Keratinocyte (primary cell): ENCODE measurements around the gene PRDX6. TPM values are rescaled to one million over a fixed set of nuclear protein-coding genes. Genes with fewer than 3 reads are reported as not detected.

Experiments
- DNase-seq: peaks from one replicate; pipeline ENCODE4 v3.0.0-alpha.2; 2011; ENCODE audit warnings: low read depth, missing footprints, low spot score
- FAIRE-seq: peaks from 2 replicates; lab custom pipeline; 2011; peaks lifted over from hg19 to GRCh38; lab: Jason Lieb, UNC
- H2AFZ ChIP-seq: 2 replicates; pipeline ENCODE4 v1.6.0; 2012; ENCODE audit warnings: low read length, control low read depth, inconsistent platforms; ENCODE audit not compliant: control insufficient read depth
- H3K27ac ChIP-seq: 2 replicates; pipeline ENCODE4 v1.5.1; 2011; ENCODE audit warnings: low read length; ENCODE audit not compliant: control insufficient read depth, insufficient read depth
- H3K27me3 ChIP-seq: 3 replicates; pipeline ENCODE4 v1.6.0; 2011; ENCODE audit warnings: low read length; ENCODE audit not compliant: control insufficient read depth, insufficient read depth; ENCODE audit errors: extremely low read depth
- H3K36me3 ChIP-seq, 2 experiments: 2 replicates in 1 of 2; 3 replicates in 1 of 2; pipeline ENCODE4 v1.5.1; 2011; ENCODE audit warnings: low read length in 2 of 2, mild to moderate bottlenecking in 1 of 2; ENCODE audit not compliant: control insufficient read depth in 2 of 2, insufficient read depth in 2 of 2; ENCODE audit errors: extremely low read depth in 1 of 2
- H3K4me1 ChIP-seq: 3 replicates; pipeline ENCODE4 v1.5.1; 2011; ENCODE audit warnings: low read length; ENCODE audit not compliant: control insufficient read depth, insufficient read depth; ENCODE audit errors: extremely low read depth
- H3K4me2 ChIP-seq: 3 replicates; pipeline ENCODE4 v1.6.0; 2011; ENCODE audit warnings: low read depth, low read length; ENCODE audit not compliant: control insufficient read depth, insufficient read depth; ENCODE audit errors: extremely low read depth
- H3K4me3 ChIP-seq, 3 experiments: fragments of 200-600 bp in 1 of 3; sonication (generic) in 1 of 3; 2 replicates in 2 of 3; 3 replicates in 1 of 3; pipeline ENCODE4 v1.5.1; 2011 to 2016; ENCODE audit warnings: low read length in 3 of 3, mild to moderate bottlenecking in 3 of 3, control low read depth in 2 of 3, inconsistent platforms in 1 of 3, low read depth in 1 of 3, mixed read lengths in 1 of 3, mixed run types in 1 of 3, moderate library complexity in 1 of 3; ENCODE audit not compliant: control insufficient read depth in 2 of 3, insufficient read depth in 2 of 3; ENCODE audit errors: extremely low read depth in 1 of 3
- H3K79me2 ChIP-seq: 2 replicates; pipeline ENCODE4 v1.6.0; 2012; ENCODE audit warnings: low read length; ENCODE audit not compliant: control insufficient read depth, insufficient read depth
- H3K9ac ChIP-seq: 3 replicates; pipeline ENCODE4 v1.6.0; 2011; ENCODE audit warnings: low read length; ENCODE audit not compliant: control insufficient read depth, insufficient read depth; ENCODE audit errors: extremely low read depth
- H3K9me1 ChIP-seq: 3 replicates; pipeline ENCODE4 v1.6.0; 2011; ENCODE audit warnings: low read length; ENCODE audit not compliant: control insufficient read depth, insufficient read depth; ENCODE audit errors: extremely low read depth
- H3K9me3 ChIP-seq: 2 replicates; pipeline ENCODE4 v1.5.1; 2012; ENCODE audit warnings: low read depth, low read length; ENCODE audit not compliant: control insufficient read depth
- H4K20me1 ChIP-seq: 3 replicates; pipeline ENCODE4 v1.6.0; 2011; ENCODE audit warnings: low read length; ENCODE audit not compliant: control insufficient read depth, insufficient read depth; ENCODE audit errors: extremely low read depth
- CTCF ChIP-seq, 3 experiments: IDR thresholded peaks in 1 of 3; conservative IDR thresholded peaks in 1 of 3; optimal IDR thresholded peaks in 1 of 3; 2 replicates in 2 of 3; 3 replicates in 1 of 3; pipeline versions ENCODE3 to v1.5.1; 2011; ENCODE audit warnings: low read length in 3 of 3, mild to moderate bottlenecking in 3 of 3, moderate library complexity in 2 of 3, control low read depth in 1 of 3, inconsistent platforms in 1 of 3; ENCODE audit not compliant: insufficient read depth in 2 of 3; ENCODE audit errors: extremely low read depth in 1 of 3
- EZH2 ChIP-seq: IDR thresholded peaks from one replicate; pipeline ENCODE4 v1.6.1; 2012; ENCODE audit warnings: inconsistent platforms, mild to moderate bottlenecking, low read length, moderate library complexity
- dilution Hi-C: fragments of 300-500 bp; cut with MboI; formaldehyde crosslinking; loops from one replicate; pipeline ENCODE4 v1.7.0; 2020; ENCODE audit warnings: low sequenced_read_pairs; ENCODE audit not compliant: extremely low pct_ligation_motif_present
- polyA plus RNA-seq, 5 experiments: library from polyadenylated mRNA; depleted of rRNA in 3 of 5; stranded (reverse) in 3 of 5; stranded (forward) in 1 of 5; unstranded in 1 of 5; fragments of >200 nt; gene quantifications; 1 replicate in 1 of 5; 2 replicates in 3 of 5; 3 replicates in 1 of 5; pipeline versions ENCODE4 v1.2.1 to v1.2.3, GENCODE V29; 2011 to 2012; ENCODE audit warnings: missing spikeins in 2 of 5, low read depth in 1 of 5, low replicate concordance in 1 of 5

Gene PRDX6
- polyA plus RNA-seq, 1 donor (not counting 4 experiments of a cell fraction or from before 2014, with no cell fraction given) = 248 TPM

- H3K4me3 ChIP-seq = no peak overlapping the region
- no peaks in the 10 kb centered on the region for H3K79me2 ChIP-seq
- no peak overlapping the region for H3K9ac ChIP-seq
- TF ChIP-seq EZH2 = no peak
- TF ChIP-seq CTCF (optimal IDR thresholded peaks at IDR 0.05 in 1 of 3, IDR thresholded peaks at IDR 0.05 in 1 of 3, conservative IDR thresholded peaks at IDR 0.05 in 1 of 3; ENCODE audit: extremely low read depth in 1 of 3, insufficient read depth in 2 of 3, low read length in 3 of 3) = no peak
- no peaks in the 10 kb centered on the region for H4K20me1 ChIP-seq
- no peak overlapping the region for H3K4me2 ChIP-seq
- no peaks in the 10 kb centered on the region for H3K9me1 ChIP-seq
- H3K9me3 ChIP-seq = no peaks in the 10 kb centered on the region
- FAIRE-seq (no peak), DNase-seq (no peak)
- no peak overlapping the region for H3K27ac ChIP-seq
- no peak overlapping the region for H2AFZ ChIP-seq
- H3K36me3 ChIP-seq = no peaks in the 10 kb centered on the region
- H3K27me3 ChIP-seq = no peaks in the 10 kb centered on the region
- H3K4me1 ChIP-seq = no peaks in the 10 kb centered on the region
- dilution Hi-C loops = no loop called here
Measured at GRCh38 chr1:173504268-173504667, 27.1 kb downstream of the PRDX6 start.

GRCh38 chr1:173505391-173505790 lies 28.3 kb downstream of the PRDX6 start:
- no peak overlapping the region for H3K27ac ChIP-seq
- DNase-seq (no peak), FAIRE-seq (no peak)
- no peak overlapping the region for H3K4me2 ChIP-seq
- no peak overlapping the region for H3K4me3 ChIP-seq
- no peaks in the 10 kb centered on the region for H4K20me1 ChIP-seq
- no peaks in the 10 kb centered on the region for H3K4me1 ChIP-seq
- TF ChIP-seq CTCF (optimal IDR thresholded peaks at IDR 0.05 in 1 of 3, IDR thresholded peaks at IDR 0.05 in 1 of 3, conservative IDR thresholded peaks at IDR 0.05 in 1 of 3; ENCODE audit: extremely low read depth in 1 of 3, insufficient read depth in 2 of 3, low read length in 3 of 3) (no peak), EZH2 (no peak)
- dilution Hi-C loops = no loop called here
- H3K79me2 ChIP-seq = no peaks in the 10 kb centered on the region
- H3K36me3 ChIP-seq = no peaks in the 10 kb centered on the region
- H3K9me1 ChIP-seq = no peaks in the 10 kb centered on the region
- no peak overlapping the region for H2AFZ ChIP-seq
- no peaks in the 10 kb centered on the region for H3K9me3 ChIP-seq
- H3K9ac ChIP-seq = no peak overlapping the region
- H3K27me3 ChIP-seq = no peaks in the 10 kb centered on the region
